ENCODE results near the gene IL4.
A peak's percentile ranks its signal among the peaks of the same experiment; 100 is the strongest.

IL4 gene

DNA sequence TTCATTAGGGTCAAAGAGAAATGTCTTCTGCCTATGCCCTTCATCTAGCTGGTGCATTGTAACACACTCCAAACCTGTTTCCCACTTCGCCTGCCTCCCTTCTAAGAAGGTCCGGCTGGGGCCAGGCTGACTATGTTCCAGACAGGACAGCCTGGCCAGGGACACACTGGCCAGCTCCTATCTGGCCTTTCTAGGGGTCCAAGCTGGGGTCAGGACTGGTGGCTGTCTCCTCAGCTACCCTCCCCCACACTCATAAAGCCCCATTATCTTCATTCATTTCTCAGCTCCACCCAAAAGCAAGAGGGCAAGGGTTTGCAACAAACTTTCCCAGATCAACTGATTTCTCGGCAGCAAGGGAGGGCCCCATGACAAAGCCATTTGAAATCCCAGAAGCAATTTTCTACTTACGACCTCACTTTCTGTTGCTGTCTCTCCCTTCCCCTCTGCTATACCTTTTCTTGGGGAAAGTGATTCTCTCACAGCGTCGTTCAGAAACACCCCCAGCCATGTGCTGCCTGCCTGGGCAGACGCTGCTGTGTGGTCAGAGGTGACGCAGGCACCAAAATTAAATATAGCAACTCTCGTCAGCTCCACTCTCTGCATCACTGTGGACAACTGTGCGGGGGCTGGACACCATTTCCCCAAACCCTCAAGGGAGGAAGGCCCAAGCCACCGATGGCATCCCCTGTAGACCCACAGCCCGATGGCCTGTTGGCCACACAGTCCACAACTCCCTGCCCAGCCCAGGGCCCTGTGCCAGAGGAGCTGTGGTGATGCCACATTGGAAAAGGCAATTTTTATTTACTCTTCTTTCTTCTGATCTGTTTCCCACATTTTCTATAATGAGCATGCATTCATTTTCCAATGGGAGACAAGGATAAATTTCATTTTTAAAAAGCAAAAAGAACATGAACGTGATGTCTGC, 9.8 kb upstream of the IL4 start:
- Histone ChIP-seq H2BK120ac (ENCODE audit: low read depth, low read length) (no peak overlapping the region), H2BK15ac (ENCODE audit: low read length) (no peak overlapping the region), H4K8ac (ENCODE audit: low read depth, low read length) (no peak overlapping the region), H3K4ac (ENCODE audit: low read length) (no peak overlapping the region), H3K18ac (ENCODE audit: low read length) (peak overlapping the region; percentile 4), H3K27me3 (ENCODE audit: control insufficient read depth in 3 of 3, insufficient read depth in 3 of 3, low read depth in 1 of 3, low read length in 3 of 3) (peaks cover 0 to 56% (median 0%) of the 10 kb centered on the region in 3 experiments), H3K9me3 (replicated peaks in 1 of 2; ENCODE audit: control insufficient read depth in 2 of 2, insufficient read depth in 1 of 2, low read depth in 1 of 2, low read length in 2 of 2) (no peaks in the 10 kb centered on the region), H2BK5ac (ENCODE audit: low read length) (no peak overlapping the region), H3K4me3 (ENCODE audit: low read length in 2 of 2) (no peak overlapping the region), H3K14ac (ENCODE audit: low read length) (no peak overlapping the region), H3K23ac (ENCODE audit: low read depth, low read length, poor library complexity) (no peak overlapping the region), H3K4me1 (ENCODE audit: control insufficient read depth in 2 of 2, insufficient read depth in 1 of 2, low read depth in 1 of 2, low read length in 2 of 2) (peaks cover 7 to 15% of the 10 kb centered on the region in 2 donors), H3K79me1 (ENCODE audit: low read depth, low read length) (no peaks in the 10 kb centered on the region), H2BK12ac (ENCODE audit: low read length) (no peak overlapping the region), H2AFZ (ENCODE audit: low read length) (peak overlapping the region; percentile 63), H3K9ac (ENCODE audit: low read depth, low read length, poor library complexity) (no peak overlapping the region), H4K91ac (ENCODE audit: low read depth, low read length, poor library complexity) (no peak overlapping the region), H3K27ac (replicated peaks; ENCODE audit: low read length) (no peak overlapping the region), H3K36me3 (replicated peaks in 1 of 2; ENCODE audit: control insufficient read depth in 2 of 2, insufficient read depth in 2 of 2, low read length in 2 of 2) (no peaks in the 10 kb centered on the region), H3K4me2 (ENCODE audit: insufficient read depth, low read length, poor library complexity, severe bottlenecking) (no peak overlapping the region), H2AK5ac (ENCODE audit: low read depth, low read length) (no peak overlapping the region)
- DNase-seq (ENCODE audit: low spot score), result no peak
- no CpG with 5 or more reads among the region's 13 CpGs for WGBS, 2 donors (ENCODE audit: extremely low coverage in 2 of 2, insufficient read length in 2 of 2, insufficient replicate concordance in 1 of 2)

DNA sequence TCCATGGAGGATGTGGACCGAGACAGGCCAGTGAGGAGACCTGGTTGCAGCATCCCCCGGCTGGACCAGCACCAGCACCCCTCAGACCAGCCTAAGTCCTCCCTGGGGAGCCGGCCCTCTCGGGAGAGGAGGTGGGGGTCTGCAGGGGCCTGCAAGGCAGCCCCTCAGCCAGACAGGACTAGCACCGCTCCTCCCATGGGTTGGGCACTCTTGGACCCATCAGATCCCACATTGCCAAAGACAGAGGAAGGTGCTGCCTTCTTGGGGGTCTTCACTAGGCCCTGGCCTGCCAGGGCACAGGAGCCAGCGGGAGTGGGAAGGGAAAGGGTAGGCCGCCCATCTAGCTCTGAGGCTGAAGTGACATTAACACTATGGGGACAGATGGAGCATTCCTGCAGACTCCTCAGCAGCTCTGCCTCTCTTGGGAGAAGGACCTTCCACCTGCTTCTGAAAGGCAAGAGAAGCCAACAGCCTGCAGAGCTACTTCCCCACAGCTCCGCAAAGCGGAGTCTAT, 9.0 kb upstream of the IL4 start:
- H3K36me3 ChIP-seq (replicated peaks in 1 of 2; ENCODE audit: control insufficient read depth in 2 of 2, insufficient read depth in 2 of 2, low read length in 2 of 2), result no peaks in the 10 kb centered on the region
- peaks cover 0 to 49% (median 0%) of the 10 kb centered on the region in 3 experiments for H3K27me3 ChIP-seq (ENCODE audit: control insufficient read depth in 3 of 3, insufficient read depth in 3 of 3, low read depth in 1 of 3, low read length in 3 of 3)
- H3K27ac ChIP-seq (replicated peaks; ENCODE audit: low read length), result no peak overlapping the region
- no peak overlapping the region for H3K4ac ChIP-seq (ENCODE audit: low read length)
- no peak overlapping the region for H3K4me2 ChIP-seq (ENCODE audit: insufficient read depth, low read length, poor library complexity, severe bottlenecking)
- no peak overlapping the region for H4K91ac ChIP-seq (ENCODE audit: low read depth, low read length, poor library complexity)
- peak overlapping the region; percentile 44 for H3K18ac ChIP-seq (ENCODE audit: low read length)
- H3K4me1 ChIP-seq (ENCODE audit: control insufficient read depth in 2 of 2, insufficient read depth in 1 of 2, low read depth in 1 of 2, low read length in 2 of 2), result peaks cover 7 to 15% of the 10 kb centered on the region in 2 donors
- H3K4me3 ChIP-seq (ENCODE audit: low read length in 2 of 2), result no peak overlapping the region
- no peak overlapping the region for H2BK12ac ChIP-seq (ENCODE audit: low read length)
- WGBS, 2 donors (ENCODE audit: extremely low coverage in 2 of 2, insufficient read length in 2 of 2, insufficient replicate concordance in 1 of 2), result no CpG with 5 or more reads among the region's 9 CpGs
- H3K23ac ChIP-seq (ENCODE audit: low read depth, low read length, poor library complexity), result no peak overlapping the region
- H2AFZ ChIP-seq (ENCODE audit: low read length), result no peak overlapping the region
- no peak overlapping the region for H2BK120ac ChIP-seq (ENCODE audit: low read depth, low read length)
- no peaks in the 10 kb centered on the region for H3K79me1 ChIP-seq (ENCODE audit: low read depth, low read length)
- H2BK5ac ChIP-seq (ENCODE audit: low read length), result no peak overlapping the region
- DNase-seq (ENCODE audit: low spot score), result no peak
- H3K9me3 ChIP-seq (replicated peaks in 1 of 2; ENCODE audit: control insufficient read depth in 2 of 2, insufficient read depth in 1 of 2, low read depth in 1 of 2, low read length in 2 of 2), result no peaks in the 10 kb centered on the region
- H3K14ac ChIP-seq (ENCODE audit: low read length), result peak overlapping the region; percentile 26
- no peak overlapping the region for H4K8ac ChIP-seq (ENCODE audit: low read depth, low read length)
- H2AK5ac ChIP-seq (ENCODE audit: low read depth, low read length), result peak overlapping the region; percentile 43
- H2BK15ac ChIP-seq (ENCODE audit: low read length), result peak overlapping the region; percentile 20
- H3K9ac ChIP-seq (ENCODE audit: low read depth, low read length, poor library complexity), result no peak overlapping the region

DNA sequence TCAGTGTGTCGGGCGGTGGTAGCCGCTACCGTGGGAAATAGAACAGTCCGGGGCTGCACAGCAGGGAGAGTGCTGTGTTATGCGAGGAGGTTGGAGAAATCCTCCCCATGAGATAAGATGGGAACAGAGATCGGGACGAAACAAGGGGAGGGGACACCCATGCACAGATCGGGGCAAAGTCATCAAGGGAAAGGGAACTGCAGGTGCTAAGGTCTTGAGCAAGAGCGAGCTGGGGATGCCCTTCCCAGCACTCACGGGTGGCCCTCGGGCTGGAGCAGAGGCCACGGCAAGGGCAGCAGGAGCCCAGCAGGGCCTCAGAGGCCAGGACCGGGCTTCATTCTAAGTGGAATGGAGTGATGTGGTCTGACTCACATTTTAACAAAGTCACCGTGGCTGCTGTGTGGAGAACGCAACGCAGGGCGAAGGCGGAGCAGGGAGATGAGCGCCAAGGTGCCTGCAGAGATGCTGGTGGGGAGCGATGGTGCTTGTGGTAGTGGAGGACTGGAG, 8.2 kb upstream of the IL4 start:
- no peak overlapping the region for H3K4me2 ChIP-seq (ENCODE audit: insufficient read depth, low read length, poor library complexity, severe bottlenecking)
- WGBS, 2 donors (ENCODE audit: extremely low coverage in 2 of 2, insufficient read length in 2 of 2, insufficient replicate concordance in 1 of 2), result no CpG with 5 or more reads among the region's 21 CpGs
- H3K4me3 ChIP-seq (ENCODE audit: low read length in 2 of 2), result no peak overlapping the region
- no peaks in the 10 kb centered on the region for H3K9me3 ChIP-seq (replicated peaks in 1 of 2; ENCODE audit: control insufficient read depth in 2 of 2, insufficient read depth in 1 of 2, low read depth in 1 of 2, low read length in 2 of 2)
- no peak overlapping the region for H2BK12ac ChIP-seq (ENCODE audit: low read length)
- H2BK5ac ChIP-seq (ENCODE audit: low read length), result no peak overlapping the region
- peak overlapping the region; percentile 15 for H2AK5ac ChIP-seq (ENCODE audit: low read depth, low read length)
- H2BK15ac ChIP-seq (ENCODE audit: low read length), result no peak overlapping the region
- H3K18ac ChIP-seq (ENCODE audit: low read length), result peak overlapping the region; percentile 15
- peaks cover 7 to 15% of the 10 kb centered on the region in 2 donors for H3K4me1 ChIP-seq (ENCODE audit: control insufficient read depth in 2 of 2, insufficient read depth in 1 of 2, low read depth in 1 of 2, low read length in 2 of 2)
- no peaks in the 10 kb centered on the region for H3K36me3 ChIP-seq (replicated peaks in 1 of 2; ENCODE audit: control insufficient read depth in 2 of 2, insufficient read depth in 2 of 2, low read length in 2 of 2)
- no peaks in the 10 kb centered on the region for H3K79me1 ChIP-seq (ENCODE audit: low read depth, low read length)
- no peak overlapping the region for H2BK120ac ChIP-seq (ENCODE audit: low read depth, low read length)
- no peak overlapping the region for H2AFZ ChIP-seq (ENCODE audit: low read length)
- no peak for DNase-seq (ENCODE audit: low spot score)
- H3K14ac ChIP-seq (ENCODE audit: low read length), result no peak overlapping the region
- H3K23ac ChIP-seq (ENCODE audit: low read depth, low read length, poor library complexity), result peak overlapping the region; percentile 75
- no peak overlapping the region for H4K8ac ChIP-seq (ENCODE audit: low read depth, low read length)
- no peak overlapping the region for H4K91ac ChIP-seq (ENCODE audit: low read depth, low read length, poor library complexity)
- no peak overlapping the region for H3K27ac ChIP-seq (replicated peaks; ENCODE audit: low read length)
- no peak overlapping the region for H3K9ac ChIP-seq (ENCODE audit: low read depth, low read length, poor library complexity)
- H3K4ac ChIP-seq (ENCODE audit: low read length), result no peak overlapping the region
- peaks cover 0 to 42% (median 0%) of the 10 kb centered on the region in 3 experiments for H3K27me3 ChIP-seq (ENCODE audit: control insufficient read depth in 3 of 3, insufficient read depth in 3 of 3, low read depth in 1 of 3, low read length in 3 of 3)
